Omental fat pad (tissue), 4 donors: ENCODE results near the gene KDM2A. TPM values are rescaled to one million over a fixed set of nuclear protein-coding genes. Genes with fewer than 3 reads are reported as not detected.

ENCODE experiments used
- ATAC-seq: fragments of 150-250 bp; one replicate; pipeline ENCODE4 v1.9.1; 2016; ENCODE audit warnings: mild to moderate bottlenecking, moderate library complexity; ENCODE audit not compliant: low FRiP score
- DNase-seq: peaks from one replicate; pipeline ENCODE4 v3.0.0-alpha.2; 2019; ENCODE audit warnings: low spot score
- CTCF ChIP-seq, 3 donors: fragments of 450-650 bp; IDR thresholded peaks; one replicate each; pipeline ENCODE4 v1.5.1; 2016 to 2017; ENCODE audit warnings: antibody characterized with exemption in 3 of 3, mild to moderate bottlenecking in 3 of 3, moderate library complexity in 2 of 3
- total RNA-seq, 4 donors: library from RNA; depleted of rRNA; stranded (reverse); fragments of >200 nt; gene quantifications; one replicate each; pipeline ENCODE4 v1.1.0, GENCODE V29; 2016

KDM2A gene
- total RNA-seq, 4 donors from 2014 or later, result 47.4 to 83.6 (median 56.6) TPM

- no peak for ATAC-seq
- TF ChIP-seq CTCF (IDR thresholded peaks at IDR 0.05), result no peak
- DNase-seq, result no peak
Measured at GRCh38 chr11:67283481-67283963, 164.5 kb downstream of the KDM2A start.

GRCh38 chr11:67284811-67285540 is 165.9 kb downstream of the KDM2A start:
- no peak for TF ChIP-seq CTCF (IDR thresholded peaks at IDR 0.05)
- DNase-seq, result no peak

GRCh38 chr11:67285541-67286498 is 166.8 kb downstream of the KDM2A start:
- DNase-seq (no peak), ATAC-seq (no peak)
- no peak for TF ChIP-seq CTCF (IDR thresholded peaks at IDR 0.05)

More at GRCh38 chr11:67284811-67285540, 165.9 kb downstream of the KDM2A start:
- no peak for ATAC-seq

- TF ChIP-seq CTCF (IDR thresholded peaks at IDR 0.05), result no peak
- DNase-seq (no peak), ATAC-seq (no peak)
Measured at GRCh38 chr11:67286621-67287333, 167.7 kb downstream of the KDM2A start.

GRCh38 chr11:67287355-67288197 is 168.5 kb downstream of the KDM2A start:
- TF ChIP-seq CTCF (IDR thresholded peaks at IDR 0.05), result no peak
- ATAC-seq, result no peak
- DNase-seq, result no peak

GRCh38 chr11:67288198-67288451 is 169.1 kb downstream of the KDM2A start:
- ATAC-seq (no peak), DNase-seq (no peak)
- TF ChIP-seq CTCF (IDR thresholded peaks at IDR 0.05), result no peak
